ENCODE data around the gene SLC7A14.

The SLC7A14 gene

DNA sequence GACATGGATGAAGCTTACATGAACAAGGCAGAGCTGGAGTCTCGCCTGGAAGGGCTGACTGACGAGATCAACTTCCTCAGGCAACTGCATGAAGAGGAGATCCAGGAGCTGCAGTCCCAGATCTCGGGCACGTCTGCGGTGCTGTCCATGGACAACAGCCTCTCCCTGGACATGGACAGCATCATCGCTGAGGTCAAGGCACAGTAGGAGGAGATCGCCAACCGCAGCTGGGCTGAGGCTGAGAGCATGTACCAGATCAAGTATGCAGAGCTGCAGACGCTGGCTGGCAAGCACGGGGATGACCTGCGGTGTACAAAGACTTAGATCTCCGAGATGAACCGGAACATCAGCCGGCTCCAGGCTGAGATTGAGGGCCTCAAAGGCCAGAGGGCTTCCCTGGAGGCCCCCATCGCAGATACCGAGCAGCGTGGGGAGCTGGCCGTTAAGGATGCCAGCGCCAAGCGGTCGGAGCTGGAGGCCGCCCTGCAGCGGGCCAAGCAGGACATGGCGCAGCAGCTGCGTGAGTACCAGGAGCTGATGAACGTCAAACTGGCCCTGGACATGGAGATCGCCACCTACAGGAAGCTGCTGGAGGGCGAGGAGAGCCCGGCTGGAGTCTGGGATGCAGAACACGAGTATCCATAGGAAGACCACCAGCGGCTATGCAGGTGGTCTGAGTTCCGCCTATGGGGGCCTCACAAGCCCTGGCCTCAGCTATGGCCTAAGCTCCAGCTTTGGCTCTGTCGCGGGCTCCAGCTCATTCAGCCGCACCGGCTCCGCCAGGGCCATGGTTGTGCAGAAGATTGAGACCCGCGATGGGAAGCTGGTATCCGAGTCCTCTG lies 89.6 kb downstream of the SLC7A14 start:
- no peak for DNase-seq (ENCODE audit: low read depth)
- no peak overlapping the region for H3K4me3 ChIP-seq (ENCODE audit: low read depth, low read length)
- TF ChIP-seq, protein P1, sequence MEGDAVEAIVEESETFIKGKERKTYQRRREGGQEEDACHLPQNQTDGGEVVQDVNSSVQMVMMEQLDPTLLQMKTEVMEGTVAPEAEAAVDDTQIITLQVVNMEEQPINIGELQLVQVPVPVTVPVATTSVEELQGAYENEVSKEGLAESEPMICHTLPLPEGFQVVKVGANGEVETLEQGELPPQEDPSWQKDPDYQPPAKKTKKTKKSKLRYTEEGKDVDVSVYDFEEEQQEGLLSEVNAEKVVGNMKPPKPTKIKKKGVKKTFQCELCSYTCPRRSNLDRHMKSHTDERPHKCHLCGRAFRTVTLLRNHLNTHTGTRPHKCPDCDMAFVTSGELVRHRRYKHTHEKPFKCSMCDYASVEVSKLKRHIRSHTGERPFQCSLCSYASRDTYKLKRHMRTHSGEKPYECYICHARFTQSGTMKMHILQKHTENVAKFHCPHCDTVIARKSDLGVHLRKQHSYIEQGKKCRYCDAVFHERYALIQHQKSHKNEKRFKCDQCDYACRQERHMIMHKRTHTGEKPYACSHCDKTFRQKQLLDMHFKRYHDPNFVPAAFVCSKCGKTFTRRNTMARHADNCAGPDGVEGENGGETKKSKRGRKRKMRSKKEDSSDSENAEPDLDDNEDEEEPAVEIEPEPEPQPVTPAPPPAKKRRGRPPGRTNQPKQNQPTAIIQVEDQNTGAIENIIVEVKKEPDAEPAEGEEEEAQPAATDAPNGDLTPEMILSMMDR (IDR thresholded peaks at IDR 0.05; ENCODE audit: low read depth, low read length, missing control alignments), result no peak

DNA sequence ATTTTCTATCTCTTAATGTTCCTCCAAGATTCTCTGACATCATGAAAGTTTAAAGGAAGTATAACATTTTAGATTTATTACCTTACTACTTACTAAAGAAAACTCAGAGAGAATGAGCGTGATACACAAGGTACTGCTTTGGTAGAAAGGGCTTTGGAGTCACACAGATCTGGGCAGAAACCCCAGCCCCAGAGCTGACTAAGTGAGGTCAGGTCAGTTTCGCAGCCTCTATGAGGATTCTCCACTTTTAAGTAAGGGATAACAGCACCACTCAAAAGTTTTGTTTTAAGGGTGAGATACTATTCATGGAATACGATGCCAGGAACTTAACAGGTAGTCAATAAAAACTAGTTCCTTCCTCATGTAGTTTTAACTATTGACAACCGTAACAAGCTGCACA lies 91.1 kb downstream of the SLC7A14 start:
- DNase-seq (ENCODE audit: low read depth), result no peak
- TF ChIP-seq, protein P1 (IDR thresholded peaks at IDR 0.05; ENCODE audit: low read depth, low read length, missing control alignments), result no peak
- H3K4me3 ChIP-seq (ENCODE audit: low read depth, low read length), result no peak overlapping the region

DNA sequence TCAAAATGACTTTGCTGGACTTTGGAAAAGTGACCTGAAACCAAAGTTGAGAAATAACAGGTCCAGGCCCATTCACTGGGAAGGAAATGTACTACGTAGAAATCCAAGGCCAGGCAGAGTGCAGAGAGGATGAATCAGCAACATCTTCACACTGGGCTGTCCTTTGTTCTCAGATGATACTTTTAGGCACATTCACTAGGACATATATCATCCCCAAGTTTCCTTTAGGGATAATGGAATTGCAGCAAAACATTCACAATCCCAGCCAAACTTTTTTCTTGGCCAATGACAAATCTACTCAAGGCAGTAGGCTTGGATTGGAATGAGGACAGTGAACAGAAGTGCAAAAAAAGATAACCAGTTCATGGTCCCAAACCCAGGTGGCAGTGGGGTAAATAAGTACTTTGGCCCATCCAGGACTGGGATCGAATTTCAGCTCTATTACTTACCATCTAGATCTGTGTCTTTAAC lies 92.1 kb downstream of the SLC7A14 start:
- TF ChIP-seq, protein P1 (IDR thresholded peaks at IDR 0.05; ENCODE audit: low read depth, low read length, missing control alignments), result no peak
- no peak for DNase-seq (ENCODE audit: low read depth)
- H3K4me3 ChIP-seq (ENCODE audit: low read depth, low read length), result no peak overlapping the region

DNA sequence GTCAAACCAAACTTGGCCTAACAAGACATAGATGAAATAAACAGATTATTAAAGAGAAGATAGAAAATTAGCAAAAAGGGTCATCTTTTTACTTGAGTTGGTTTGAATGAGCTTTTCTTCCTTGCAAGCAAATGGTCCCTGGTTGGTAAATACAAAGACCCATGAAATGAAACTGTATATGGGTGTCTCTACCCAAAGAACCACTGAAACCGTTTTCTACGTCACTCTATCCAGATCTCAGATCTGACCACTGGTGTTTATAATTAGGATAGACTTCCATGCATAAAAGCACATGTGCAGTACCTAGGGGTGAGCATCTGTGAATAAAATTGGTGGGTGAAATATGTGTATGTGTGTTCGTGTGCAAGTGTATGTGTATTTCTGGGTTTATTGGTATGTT lies 94.0 kb downstream of the SLC7A14 start:
- H3K4me3 ChIP-seq (ENCODE audit: low read depth, low read length), result no peak overlapping the region
- TF ChIP-seq, protein P1 (IDR thresholded peaks at IDR 0.05; ENCODE audit: low read depth, low read length, missing control alignments), result no peak
- DNase-seq (ENCODE audit: low read depth), result no peak

DNA sequence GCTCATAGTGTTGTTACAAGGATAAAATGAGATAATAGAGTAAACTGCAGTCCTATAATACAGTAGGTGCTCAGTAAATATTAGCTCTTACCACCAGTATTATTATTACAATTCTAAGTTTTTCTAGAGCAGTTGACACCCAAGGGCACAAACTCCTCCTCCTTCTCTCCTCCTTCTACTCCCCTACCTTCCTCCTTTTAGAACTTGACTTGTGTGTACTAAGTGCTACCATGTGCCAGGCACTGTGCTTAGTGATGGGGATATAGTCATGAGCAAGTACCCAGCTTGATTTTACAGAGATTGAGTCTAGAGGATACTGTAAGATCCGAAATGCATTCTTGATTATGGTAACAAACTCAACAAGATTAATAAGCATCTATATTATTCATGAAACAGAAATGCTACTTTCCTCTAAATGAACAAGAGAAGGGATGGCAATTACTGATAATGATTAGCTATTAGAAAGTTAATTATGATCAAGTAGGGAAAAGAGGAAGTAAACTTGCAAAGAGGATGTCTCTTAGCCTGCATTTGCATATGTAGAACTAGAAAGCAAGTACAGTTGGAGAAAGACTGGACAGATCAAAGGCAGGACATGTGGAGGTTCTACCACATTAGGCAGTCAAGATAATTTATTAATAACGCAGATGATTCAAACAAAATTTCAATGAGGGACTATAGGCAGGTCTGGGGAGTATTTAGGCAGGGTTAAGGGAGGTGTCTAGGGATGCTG lies 94.9 kb downstream of the SLC7A14 start:
- no peak overlapping the region for H3K4me3 ChIP-seq (ENCODE audit: low read depth, low read length)
- TF ChIP-seq, protein P1 (IDR thresholded peaks at IDR 0.05; ENCODE audit: low read depth, low read length, missing control alignments), result no peak
- DNase-seq (ENCODE audit: low read depth), result no peak

DNA sequence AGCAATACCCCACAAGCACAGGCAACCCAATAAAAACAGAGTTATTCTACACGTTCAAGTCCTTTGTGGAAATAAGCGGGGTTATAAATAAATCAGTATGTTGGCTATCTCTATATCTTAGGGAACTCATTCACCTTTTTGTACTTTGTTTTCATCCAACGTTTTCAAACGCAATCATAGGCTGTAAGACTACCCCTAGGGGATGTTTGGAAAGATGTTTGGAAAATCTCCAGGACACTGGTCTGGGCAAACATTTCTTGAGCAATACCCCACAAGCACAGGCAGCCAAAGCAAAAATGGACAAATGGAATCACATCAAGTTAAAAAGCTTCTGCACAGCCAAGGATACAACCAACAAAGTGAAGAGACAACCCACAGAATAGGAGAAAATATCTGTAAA lies 97.1 kb downstream of the SLC7A14 start:
- DNase-seq (ENCODE audit: low read depth), result no peak
- no peak overlapping the region for H3K4me3 ChIP-seq (ENCODE audit: low read depth, low read length)
- TF ChIP-seq, protein P1 (IDR thresholded peaks at IDR 0.05; ENCODE audit: low read depth, low read length, missing control alignments), result no peak

All from GM12864 (cell line).